ENCODE results near the gene PLPPR3.
"Not testable (repeated sequence)": the region's sequence is repeated elsewhere in the genome, so short reads cannot be mapped to it uniquely, and the experiment has no call there.

Gene PLPPR3

DNA sequence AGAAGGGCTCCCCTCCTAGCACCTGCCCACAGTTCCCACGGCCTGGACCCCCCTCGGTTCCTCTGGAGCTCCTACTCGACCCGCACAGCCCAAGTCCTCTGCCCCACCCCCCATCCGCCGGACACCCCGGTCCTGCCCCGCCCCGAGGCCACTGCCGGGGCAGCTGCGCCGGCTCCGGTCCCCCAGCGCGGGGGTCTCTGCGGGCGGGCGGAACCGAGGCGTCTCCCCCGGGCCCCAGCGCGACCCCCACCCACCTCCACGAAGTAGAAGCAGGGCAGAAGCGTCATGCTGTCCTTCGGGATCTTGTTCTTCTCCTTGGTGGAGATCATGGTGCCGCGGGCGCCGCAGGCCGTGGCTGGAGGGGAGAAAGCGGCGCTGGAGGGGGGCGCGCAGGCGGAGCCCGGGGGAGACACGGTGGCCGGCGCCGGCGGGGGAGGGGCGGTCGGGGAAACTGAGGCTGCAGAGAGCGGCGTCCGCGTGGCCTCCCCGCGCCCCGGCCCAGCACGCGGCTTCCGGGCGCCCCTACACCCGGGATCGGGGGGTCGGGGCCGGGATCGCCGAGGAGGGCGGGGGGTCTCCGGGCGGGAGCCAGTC lies 427 bp downstream of the PLPPR3 start:
- H3K4me1 ChIP-seq (ENCODE audit: control insufficient read depth, insufficient read depth, low read length) = peaks cover 6% of the 10 kb centered on the region
- no peaks in the 10 kb centered on the region for H3K27me3 ChIP-seq (replicated peaks; ENCODE audit: control insufficient read depth, insufficient read depth, low read length)
- peak; percentile 36 for DNase-seq (ENCODE audit: low read depth)
- no peaks in the 10 kb centered on the region for H3K9me3 ChIP-seq (ENCODE audit: control insufficient read depth, low read length)
- H3K36me3 ChIP-seq (ENCODE audit: control insufficient read depth, insufficient read depth, low read length, severe bottlenecking) = no peaks in the 10 kb centered on the region
- H3K9ac ChIP-seq (ENCODE audit: low read length) = no peak overlapping the region
- H3K4me3 ChIP-seq (ENCODE audit: low read length) = no peak overlapping the region

DNA sequence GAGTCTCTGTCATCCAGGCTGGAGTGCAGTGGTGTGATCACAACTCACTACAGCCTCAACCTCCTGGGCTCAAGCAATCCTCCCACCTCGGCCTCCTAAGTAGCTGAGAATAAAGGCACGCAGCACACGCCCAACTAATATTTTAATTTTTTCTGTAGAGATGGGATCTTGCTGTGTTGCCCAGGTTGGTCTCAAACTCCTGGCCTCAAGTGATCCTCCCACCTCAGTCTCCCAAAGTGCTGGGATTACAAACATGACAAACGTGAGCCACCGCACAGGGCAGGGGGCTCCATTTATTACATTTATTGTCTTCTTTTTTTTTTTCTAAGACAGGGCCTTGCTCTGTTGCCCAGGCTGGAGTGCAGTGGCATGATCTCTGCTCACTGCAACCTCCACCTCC lies 1.5 kb downstream of the PLPPR3 start:
- H3K4me3 ChIP-seq (ENCODE audit: low read length); H3K9me3 ChIP-seq (ENCODE audit: control insufficient read depth, low read length); H3K36me3 ChIP-seq (ENCODE audit: control insufficient read depth, insufficient read depth, low read length, severe bottlenecking); H3K9ac ChIP-seq (ENCODE audit: low read length); DNase-seq (ENCODE audit: low read depth); H3K4me1 ChIP-seq (ENCODE audit: control insufficient read depth, insufficient read depth, low read length); H3K27me3 ChIP-seq (replicated peaks; ENCODE audit: control insufficient read depth, insufficient read depth, low read length): not testable (repeated sequence)

DNA sequence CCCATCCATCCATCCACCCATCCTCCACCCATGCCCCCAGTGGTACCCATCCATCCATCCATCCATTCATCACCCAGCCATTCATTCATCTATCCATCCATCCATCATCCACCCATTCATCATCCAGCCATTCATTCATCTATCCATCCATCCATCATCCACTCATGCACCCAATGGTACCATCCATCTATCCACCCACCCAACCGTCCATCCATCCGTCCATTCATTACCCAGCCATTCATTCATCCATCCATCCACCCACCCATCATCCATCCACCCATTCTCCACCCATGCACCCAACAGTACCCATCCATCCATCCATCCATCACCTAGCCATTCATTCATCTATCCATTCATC lies 5.3 kb downstream of the PLPPR3 start:
- no peaks in the 10 kb centered on the region for H3K9me3 ChIP-seq (ENCODE audit: control insufficient read depth, low read length)
- no peak overlapping the region for H3K4me3 ChIP-seq (ENCODE audit: low read length)
- no peaks in the 10 kb centered on the region for H3K27me3 ChIP-seq (replicated peaks; ENCODE audit: control insufficient read depth, insufficient read depth, low read length)
- no peak overlapping the region for H3K9ac ChIP-seq (ENCODE audit: low read length)
- H3K36me3 ChIP-seq (ENCODE audit: control insufficient read depth, insufficient read depth, low read length, severe bottlenecking) = peaks cover 8% of the 10 kb centered on the region
- DNase-seq (ENCODE audit: low read depth) = no peak
- H3K4me1 ChIP-seq (ENCODE audit: control insufficient read depth, insufficient read depth, low read length) = no peaks in the 10 kb centered on the region

DNA sequence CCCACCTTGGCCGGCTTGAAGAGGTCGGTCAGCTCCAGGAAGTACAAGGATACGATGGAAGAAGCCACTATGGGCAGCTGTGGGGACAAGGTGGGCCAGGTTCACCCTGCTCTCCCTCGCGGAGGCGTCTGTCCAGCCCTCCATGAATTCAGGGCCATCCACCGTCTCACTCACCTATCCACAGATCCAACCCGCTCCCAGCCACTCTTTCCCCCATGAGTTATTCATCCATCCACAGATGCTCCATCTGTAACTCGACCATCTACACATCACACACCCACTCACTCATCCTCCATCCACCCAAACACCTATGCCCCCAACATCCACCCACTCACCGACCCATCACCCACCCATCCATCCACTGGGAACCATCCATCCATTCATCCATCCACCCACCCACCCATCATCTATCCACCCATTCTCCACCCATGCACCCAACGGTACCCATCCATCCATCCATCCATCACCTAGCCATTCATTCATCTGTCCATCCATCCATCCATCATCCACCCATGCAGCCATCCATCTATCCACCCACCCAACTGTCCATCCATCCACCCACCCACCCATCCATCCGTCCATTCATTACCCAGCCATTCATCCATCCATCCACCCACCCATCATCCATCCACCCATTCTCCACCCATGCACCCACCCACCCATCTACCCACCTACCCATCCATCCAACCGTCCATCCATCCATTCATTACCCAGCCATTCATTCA lies 5.8 kb downstream of the PLPPR3 start:
- Histone ChIP-seq H3K9me3 (ENCODE audit: control insufficient read depth, low read length) (no peaks in the 10 kb centered on the region), H3K27me3 (replicated peaks; ENCODE audit: control insufficient read depth, insufficient read depth, low read length) (no peaks in the 10 kb centered on the region), H3K4me3 (ENCODE audit: low read length) (no peak overlapping the region), H3K9ac (ENCODE audit: low read length) (no peak overlapping the region), H3K36me3 (ENCODE audit: control insufficient read depth, insufficient read depth, low read length, severe bottlenecking) (peaks cover 13% of the 10 kb centered on the region), H3K4me1 (ENCODE audit: control insufficient read depth, insufficient read depth, low read length) (no peaks in the 10 kb centered on the region)
- DNase-seq (ENCODE audit: low read depth) = no peak

DNA sequence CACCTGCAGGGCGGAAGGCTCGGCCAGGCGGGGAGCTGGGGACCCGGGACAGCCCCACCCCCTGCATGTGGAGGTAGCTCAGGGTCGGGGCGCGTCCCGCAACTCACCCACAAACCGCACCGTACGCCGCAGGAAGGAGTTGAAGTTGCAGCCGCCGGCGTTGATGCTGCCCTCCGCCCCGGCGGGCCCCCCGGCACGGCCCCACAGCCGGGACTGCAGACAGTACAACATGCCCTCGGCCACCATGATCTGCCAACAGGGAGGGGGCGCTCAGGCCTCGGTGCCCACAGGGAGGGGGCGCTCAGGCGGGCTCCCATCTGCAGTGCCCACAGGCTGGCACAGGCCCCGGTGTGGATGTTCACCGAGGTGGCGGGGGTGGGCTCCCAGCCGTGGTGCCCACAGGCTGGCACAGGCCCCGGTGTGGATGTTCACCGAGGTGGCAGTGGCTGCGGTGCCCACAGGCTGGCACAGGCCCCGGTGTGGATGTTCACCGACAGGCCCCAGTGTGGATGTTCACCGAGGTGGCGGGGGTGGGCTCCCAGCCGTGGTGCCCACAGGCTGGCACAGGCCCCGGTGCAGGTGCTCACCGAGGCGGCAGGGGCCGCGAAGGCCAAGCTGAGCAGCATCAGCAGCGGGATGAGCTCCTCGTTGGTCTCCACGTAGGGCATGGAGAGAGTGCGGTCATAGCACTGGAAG lies 6.5 kb downstream of the PLPPR3 start:
- H3K27me3 ChIP-seq (replicated peaks; ENCODE audit: control insufficient read depth, insufficient read depth, low read length) = no peaks in the 10 kb centered on the region
- peaks cover 20% of the 10 kb centered on the region for H3K36me3 ChIP-seq (ENCODE audit: control insufficient read depth, insufficient read depth, low read length, severe bottlenecking)
- no peak overlapping the region for H3K9ac ChIP-seq (ENCODE audit: low read length)
- DNase-seq (ENCODE audit: low read depth) = no peak
- no peaks in the 10 kb centered on the region for H3K9me3 ChIP-seq (ENCODE audit: control insufficient read depth, low read length)
- no peak overlapping the region for H3K4me3 ChIP-seq (ENCODE audit: low read length)
- H3K4me1 ChIP-seq (ENCODE audit: control insufficient read depth, insufficient read depth, low read length) = no peaks in the 10 kb centered on the region

DNA sequence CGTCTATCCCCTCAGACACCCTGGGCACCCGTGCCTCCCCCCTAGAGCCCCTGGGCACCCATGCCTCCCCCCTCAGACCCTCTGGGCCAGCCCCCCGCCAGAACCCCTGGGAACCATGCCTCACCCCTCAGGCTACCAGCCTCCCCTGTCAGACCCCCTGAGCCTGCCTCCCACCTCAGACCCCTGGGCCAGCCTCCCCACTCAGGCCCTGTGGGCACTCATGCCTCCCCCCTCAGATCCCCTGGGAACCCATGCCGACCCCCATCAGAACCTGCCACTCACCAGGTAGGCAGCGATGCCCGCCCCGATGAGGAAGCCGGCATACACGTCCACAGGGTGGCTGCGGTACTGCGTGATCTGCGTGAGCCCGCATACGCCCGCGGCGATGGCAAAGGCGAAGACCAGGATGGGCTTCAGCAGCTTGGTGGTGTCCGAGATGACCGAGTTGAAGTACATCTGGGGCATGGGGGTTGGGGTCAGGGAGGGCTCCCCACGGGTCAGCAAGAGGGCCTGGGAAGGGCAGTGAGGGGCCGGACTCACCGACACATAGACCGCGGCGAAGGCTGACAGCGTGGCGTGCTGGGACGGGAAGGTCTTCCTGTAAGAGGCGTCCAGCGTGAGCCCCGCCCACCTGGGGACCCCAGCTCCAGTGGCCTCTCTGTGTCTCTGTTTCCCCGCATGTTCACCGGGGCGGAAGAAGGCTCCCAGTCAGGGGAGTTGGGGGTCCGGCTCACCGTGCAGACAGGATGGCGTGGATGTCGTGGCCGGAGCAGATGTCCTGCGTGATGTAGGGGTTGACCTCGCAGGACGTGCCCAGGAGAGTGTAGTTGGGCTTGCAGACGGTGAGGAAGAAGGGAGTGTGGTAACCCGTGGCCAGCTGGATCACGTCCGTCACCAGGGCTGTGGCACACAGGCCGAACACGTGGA lies 7.3 kb downstream of the PLPPR3 start:
- peaks cover 28% of the 10 kb centered on the region for H3K36me3 ChIP-seq (ENCODE audit: control insufficient read depth, insufficient read depth, low read length, severe bottlenecking)
- no peak overlapping the region for H3K4me3 ChIP-seq (ENCODE audit: low read length)
- H3K4me1 ChIP-seq (ENCODE audit: control insufficient read depth, insufficient read depth, low read length) = no peaks in the 10 kb centered on the region
- no peak for DNase-seq (ENCODE audit: low read depth)
- H3K9ac ChIP-seq (ENCODE audit: low read length) = no peak overlapping the region
- no peaks in the 10 kb centered on the region for H3K9me3 ChIP-seq (ENCODE audit: control insufficient read depth, low read length)
- H3K27me3 ChIP-seq (replicated peaks; ENCODE audit: control insufficient read depth, insufficient read depth, low read length) = no peaks in the 10 kb centered on the region

DNA sequence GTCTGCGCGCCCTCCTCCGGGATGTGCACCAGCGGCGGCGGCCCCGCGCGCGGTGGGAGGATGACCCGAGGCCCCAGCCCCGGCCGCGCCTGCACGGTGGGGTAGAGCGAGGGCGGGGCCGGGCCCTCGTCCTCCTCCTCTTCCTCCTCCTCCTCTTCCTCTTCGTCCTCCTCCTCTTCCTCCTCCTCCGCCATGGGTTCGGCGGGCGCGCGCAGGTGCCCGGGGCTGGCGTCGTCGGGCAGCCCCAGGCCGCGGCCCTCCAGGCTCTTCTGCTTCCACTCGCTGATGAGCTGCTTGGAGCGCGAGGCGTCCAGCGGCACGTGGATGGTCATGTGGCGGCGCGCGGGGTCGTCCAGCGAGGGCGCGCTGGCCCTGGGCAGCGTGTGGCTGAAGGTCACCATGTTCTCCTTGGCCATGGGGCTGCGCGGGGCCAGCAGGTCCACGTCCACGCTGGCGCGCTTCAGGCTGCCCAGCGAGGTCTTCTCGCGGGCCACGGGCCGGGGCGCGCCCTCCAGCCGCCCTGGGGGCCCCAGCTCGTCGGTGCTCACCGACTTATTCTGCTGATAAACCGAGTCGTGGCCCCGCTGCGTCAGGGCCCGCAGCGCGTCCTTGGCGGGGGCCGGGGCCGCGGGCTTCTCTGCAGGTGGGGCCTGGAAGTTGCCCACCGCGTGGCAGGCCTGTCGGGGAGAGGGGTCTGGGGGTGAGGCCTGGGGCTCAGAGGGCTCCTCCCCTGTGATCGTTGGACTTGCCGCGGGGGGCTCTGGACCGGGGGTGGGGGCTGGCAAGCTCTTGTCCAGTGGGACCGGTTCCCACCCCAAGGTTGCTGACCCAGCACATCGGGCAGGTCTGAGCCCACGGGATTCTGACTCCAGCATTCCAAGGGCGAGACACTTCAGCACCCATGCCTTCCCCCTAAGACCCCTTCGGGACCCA lies 8.3 kb downstream of the PLPPR3 start:
- Histone ChIP-seq H3K9ac (ENCODE audit: low read length) (no peak overlapping the region), H3K4me1 (ENCODE audit: control insufficient read depth, insufficient read depth, low read length) (no peaks in the 10 kb centered on the region), H3K27me3 (replicated peaks; ENCODE audit: control insufficient read depth, insufficient read depth, low read length) (no peaks in the 10 kb centered on the region), H3K36me3 (ENCODE audit: control insufficient read depth, insufficient read depth, low read length, severe bottlenecking) (peaks cover 38% of the 10 kb centered on the region), H3K9me3 (ENCODE audit: control insufficient read depth, low read length) (no peaks in the 10 kb centered on the region), H3K4me3 (ENCODE audit: low read length) (no peak overlapping the region)
- DNase-seq (ENCODE audit: low read depth) = no peak

DNA sequence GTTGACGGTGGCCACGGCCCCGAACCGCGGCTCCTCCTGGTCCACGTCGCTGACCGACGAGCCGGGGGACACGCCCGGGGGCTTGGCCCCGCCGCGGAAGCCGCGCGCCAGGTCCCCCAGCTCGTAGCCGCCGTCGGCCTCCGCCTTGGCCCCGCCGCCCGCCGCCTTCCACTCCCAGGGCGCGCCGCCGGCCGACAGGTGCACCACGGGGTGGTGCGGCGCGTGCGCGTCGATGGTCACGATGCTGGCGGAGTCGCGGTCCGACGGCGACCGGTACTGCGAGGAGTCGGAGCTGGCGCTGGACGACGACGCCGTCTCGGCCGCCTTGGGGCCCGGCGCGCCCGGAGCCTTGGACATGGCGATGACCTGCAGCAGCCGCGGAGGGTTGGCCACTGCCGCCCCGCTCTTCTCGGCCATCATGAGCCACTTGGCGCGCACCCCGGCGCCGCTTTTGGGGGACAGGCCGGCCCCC lies 9.0 kb downstream of the PLPPR3 start:
- peaks cover 42% of the 10 kb centered on the region for H3K36me3 ChIP-seq (ENCODE audit: control insufficient read depth, insufficient read depth, low read length, severe bottlenecking)
- no peaks in the 10 kb centered on the region for H3K4me1 ChIP-seq (ENCODE audit: control insufficient read depth, insufficient read depth, low read length)
- H3K9me3 ChIP-seq (ENCODE audit: control insufficient read depth, low read length) = no peaks in the 10 kb centered on the region
- H3K4me3 ChIP-seq (ENCODE audit: low read length) = no peak overlapping the region
- DNase-seq (ENCODE audit: low read depth) = no peak
- no peak overlapping the region for H3K9ac ChIP-seq (ENCODE audit: low read length)
- H3K27me3 ChIP-seq (replicated peaks; ENCODE audit: control insufficient read depth, insufficient read depth, low read length) = no peaks in the 10 kb centered on the region

DNA sequence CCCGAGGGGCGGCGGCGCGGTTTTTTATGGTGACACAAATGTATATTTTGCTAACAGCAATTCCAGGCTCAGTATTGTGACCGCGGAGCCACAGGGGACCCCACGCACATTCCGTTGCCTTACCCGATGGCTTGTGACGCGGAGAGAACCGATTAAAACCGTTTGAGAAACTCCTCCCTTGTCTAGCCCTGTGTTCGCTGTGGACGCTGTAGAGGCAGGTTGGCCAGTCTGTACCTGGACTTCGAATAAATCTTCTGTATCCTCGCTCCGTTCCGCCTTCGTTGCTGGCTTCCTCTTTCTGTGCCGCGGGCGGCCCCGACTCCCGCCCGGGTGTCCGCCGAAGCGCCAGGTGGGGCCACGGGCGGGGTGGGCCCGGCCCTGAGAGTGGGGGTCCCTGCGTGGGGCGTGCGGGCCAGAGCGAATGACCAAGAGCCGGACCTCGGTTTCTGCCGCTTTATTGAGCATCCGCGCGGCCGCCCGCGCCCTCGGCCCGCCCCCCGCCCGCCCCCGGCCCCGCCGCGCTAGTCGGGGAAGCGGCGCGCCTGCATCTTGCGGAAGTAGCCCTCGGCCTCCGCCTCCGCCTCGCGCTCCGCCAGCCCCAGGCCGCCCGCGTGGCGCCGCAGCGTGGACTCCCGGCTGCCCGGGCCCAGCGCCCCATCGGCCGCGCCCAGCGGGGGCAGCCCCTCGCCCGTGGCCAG lies 9.6 kb downstream of the PLPPR3 start:
- no peak overlapping the region for H3K4me3 ChIP-seq (ENCODE audit: low read length)
- no peaks in the 10 kb centered on the region for H3K4me1 ChIP-seq (ENCODE audit: control insufficient read depth, insufficient read depth, low read length)
- no peak for DNase-seq (ENCODE audit: low read depth)
- no peak overlapping the region for H3K9ac ChIP-seq (ENCODE audit: low read length)
- peaks cover 48% of the 10 kb centered on the region for H3K36me3 ChIP-seq (ENCODE audit: control insufficient read depth, insufficient read depth, low read length, severe bottlenecking)
- H3K27me3 ChIP-seq (replicated peaks; ENCODE audit: control insufficient read depth, insufficient read depth, low read length) = no peaks in the 10 kb centered on the region
- no peaks in the 10 kb centered on the region for H3K9me3 ChIP-seq (ENCODE audit: control insufficient read depth, low read length)

DNA sequence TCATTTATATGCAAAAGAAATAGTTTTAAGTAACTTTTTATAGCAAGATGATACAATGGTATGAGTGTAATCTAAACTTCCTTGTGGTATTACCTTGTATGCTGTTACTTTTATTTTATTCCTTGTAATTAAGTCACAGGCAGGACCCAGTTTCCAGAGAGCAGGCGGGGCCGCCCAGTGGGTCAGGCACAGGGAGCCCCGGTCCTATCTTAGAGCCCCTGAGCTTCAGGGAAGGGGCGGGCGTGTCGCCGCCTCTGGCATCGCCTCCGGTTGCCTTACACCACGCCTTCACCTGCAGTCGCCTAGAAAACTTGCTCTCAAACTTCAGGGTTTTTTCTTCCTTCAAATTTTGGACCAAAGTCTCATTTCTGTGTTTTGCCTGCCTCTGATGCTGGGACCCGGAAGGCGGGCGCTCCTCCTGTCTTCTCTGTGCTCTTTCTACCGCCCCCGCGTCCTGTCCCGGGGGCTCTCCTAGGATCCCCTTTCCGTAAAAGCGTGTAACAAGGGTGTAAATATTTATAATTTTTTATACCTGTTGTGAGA lies 10.2 kb downstream of the PLPPR3 start:
- no peak overlapping the region for H3K4me3 ChIP-seq (ENCODE audit: low read length)
- no peaks in the 10 kb centered on the region for H3K4me1 ChIP-seq (ENCODE audit: control insufficient read depth, insufficient read depth, low read length)
- peaks cover 55% of the 10 kb centered on the region for H3K36me3 ChIP-seq (ENCODE audit: control insufficient read depth, insufficient read depth, low read length, severe bottlenecking)
- no peaks in the 10 kb centered on the region for H3K9me3 ChIP-seq (ENCODE audit: control insufficient read depth, low read length)
- no peak overlapping the region for H3K9ac ChIP-seq (ENCODE audit: low read length)
- DNase-seq (ENCODE audit: low read depth) = no peak
- no peaks in the 10 kb centered on the region for H3K27me3 ChIP-seq (replicated peaks; ENCODE audit: control insufficient read depth, insufficient read depth, low read length)

All from adipocyte (in vitro differentiated cells).